Limb (tissue), 2 donors: ENCODE results near the gene FRG1.
"Not testable (repeated sequence)": the region's sequence is repeated elsewhere in the genome, so short reads cannot be mapped to it uniquely, and the experiment has no call there.

Experiments
- DNase-seq, 2 donors: peaks; one replicate each; pipeline ENCODE4 v3.0.0-alpha.2; 2016; ENCODE audit errors: extremely low spot score in 2 of 2

Gene FRG1

DNA sequence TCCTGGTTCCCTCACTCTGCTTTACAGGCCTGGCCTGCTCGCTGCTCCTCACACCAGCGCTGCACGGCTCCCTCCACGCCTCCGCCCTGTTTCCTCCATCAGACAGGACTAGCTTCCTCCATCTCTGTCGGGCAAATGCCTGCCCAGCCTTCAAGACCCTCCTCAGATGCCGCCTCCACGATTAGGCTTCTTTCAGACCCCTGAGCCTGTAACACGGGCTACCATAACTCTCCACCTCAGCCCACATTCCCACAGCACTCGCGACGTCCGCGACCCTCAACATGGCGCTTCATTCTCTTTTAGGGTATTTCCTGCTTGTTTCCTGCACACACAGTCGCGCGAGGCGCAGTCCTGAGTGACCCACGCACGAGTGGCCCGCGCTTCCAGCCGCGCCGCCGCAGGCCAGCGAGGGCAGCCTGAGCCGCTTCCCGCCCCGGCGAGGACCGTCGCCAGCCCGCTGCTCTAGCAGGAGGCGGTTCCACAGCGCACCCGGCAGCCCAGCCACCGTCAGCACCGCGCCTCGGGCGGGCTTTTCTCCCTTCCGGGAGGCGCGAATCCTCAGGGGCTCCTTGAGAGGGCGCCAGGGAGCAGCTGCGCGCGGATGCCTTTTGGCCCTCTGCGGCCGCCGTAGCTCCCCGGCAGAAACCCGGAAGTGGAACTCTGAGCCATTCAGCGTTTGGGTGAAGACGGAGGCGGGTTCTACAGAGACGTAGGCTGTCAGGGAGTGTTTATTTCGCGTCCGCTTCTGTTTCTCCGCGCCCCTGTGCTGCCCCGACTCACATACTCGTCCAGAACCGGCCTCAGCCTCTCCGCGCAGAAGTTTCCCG, at the start of gene FRG1:
Gene FRG1, plus strand, starts transcription at position 695 of the 827 bp plus-strand sequence. CDS start 138 bp downstream, outside the sequence.
- DNase-seq, result peak; percentile 93 to 98

DNA sequence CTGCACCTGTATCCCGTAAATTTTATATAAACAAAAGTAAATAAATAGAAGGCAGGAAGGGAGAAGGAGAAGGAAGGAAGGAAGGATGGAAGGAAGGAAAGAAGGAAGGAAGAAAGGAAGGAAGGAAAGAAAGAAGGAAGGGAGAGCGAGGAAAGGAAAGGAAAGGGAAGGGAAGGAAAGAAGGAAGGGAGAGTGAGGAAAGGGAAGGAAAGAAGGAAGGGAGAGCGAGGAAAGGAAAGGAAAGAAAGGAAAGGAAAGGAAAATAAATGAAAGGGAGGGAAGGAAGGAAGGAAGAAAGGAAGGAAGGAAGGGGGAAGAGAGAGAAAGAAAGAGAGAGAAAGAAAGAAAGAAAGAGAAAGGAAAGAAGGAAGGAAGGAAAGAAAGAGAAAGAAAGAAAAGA, 43.0 kb upstream of the FRG1 start:
- DNase-seq, result no peak

DNA sequence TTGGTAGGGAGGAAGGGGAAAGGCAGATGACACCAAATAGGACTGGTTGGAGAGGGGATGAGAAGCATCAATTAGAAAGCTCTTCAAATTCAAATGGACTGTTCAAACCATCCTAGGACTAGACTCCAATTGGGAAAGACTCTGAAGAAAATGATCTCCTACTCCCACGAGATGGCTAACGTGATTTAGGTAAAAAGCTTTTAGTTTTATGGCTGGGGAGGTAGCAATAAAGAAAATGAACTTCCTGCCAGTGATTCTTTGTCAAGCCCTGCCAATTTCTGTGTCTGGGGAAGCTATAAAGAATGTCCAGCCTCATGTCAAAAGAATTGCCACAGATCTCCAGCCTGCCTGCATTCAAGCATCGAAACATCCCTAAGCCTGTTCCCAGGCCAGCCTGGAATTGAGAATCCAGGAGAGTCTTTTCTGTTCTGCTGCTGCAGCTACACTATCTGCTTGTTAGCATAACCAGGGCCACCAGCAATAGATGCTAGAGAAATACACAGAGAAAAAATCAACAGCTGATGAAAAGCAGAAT, 41.1 kb upstream of the FRG1 start:
- peak in 1 of 2 donors; percentile 3 for DNase-seq

DNA sequence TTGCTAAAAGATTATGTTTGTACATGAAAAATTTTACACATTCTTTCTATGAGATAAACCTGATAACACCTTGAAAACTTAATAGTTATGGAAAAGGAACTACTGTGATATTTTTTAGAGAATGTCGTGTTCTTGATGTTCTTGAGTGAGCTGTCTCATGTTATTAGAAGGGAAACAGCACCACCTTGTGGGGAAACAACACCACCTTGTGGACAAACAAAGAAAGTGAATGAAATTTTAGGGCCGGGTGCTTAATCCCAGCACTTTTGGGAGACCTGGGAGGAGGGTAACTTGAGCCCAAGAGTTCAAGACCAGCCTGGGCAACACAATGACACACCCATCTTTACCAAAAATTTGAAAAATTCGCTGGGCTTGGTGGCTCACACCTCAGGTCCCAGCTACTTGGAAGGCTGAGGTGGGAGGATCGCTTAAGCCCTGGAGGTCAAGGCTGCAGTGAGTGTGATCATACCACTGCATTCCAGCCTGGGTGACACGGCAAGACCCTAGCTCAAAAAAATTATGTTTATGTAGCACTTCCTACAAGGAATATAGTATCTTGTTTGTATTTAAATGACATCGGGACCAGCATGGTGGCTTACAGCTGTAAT, 36.1 kb upstream of the FRG1 start:
- DNase-seq, result peak; percentile 62 to 78

DNA sequence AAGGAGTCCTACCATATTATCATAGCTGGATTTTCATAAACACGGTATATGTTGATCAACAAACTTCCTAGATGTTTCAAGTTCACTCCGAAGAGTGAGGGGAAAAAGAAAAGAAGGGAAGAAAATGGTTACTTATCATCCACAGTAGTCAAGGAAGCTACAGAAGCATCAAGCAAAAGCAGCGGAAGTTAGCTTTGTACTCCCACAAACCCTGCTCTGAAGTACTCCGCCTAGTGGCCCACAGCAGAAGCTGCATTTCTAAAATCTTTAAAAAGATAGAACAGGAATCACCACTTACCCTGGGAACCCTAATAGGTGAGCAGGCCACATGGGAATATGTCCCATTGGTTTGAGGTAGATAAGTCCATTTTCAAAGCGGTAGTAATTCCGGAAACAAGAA, 28.5 kb upstream of the FRG1 start:
- no peak for DNase-seq

DNA sequence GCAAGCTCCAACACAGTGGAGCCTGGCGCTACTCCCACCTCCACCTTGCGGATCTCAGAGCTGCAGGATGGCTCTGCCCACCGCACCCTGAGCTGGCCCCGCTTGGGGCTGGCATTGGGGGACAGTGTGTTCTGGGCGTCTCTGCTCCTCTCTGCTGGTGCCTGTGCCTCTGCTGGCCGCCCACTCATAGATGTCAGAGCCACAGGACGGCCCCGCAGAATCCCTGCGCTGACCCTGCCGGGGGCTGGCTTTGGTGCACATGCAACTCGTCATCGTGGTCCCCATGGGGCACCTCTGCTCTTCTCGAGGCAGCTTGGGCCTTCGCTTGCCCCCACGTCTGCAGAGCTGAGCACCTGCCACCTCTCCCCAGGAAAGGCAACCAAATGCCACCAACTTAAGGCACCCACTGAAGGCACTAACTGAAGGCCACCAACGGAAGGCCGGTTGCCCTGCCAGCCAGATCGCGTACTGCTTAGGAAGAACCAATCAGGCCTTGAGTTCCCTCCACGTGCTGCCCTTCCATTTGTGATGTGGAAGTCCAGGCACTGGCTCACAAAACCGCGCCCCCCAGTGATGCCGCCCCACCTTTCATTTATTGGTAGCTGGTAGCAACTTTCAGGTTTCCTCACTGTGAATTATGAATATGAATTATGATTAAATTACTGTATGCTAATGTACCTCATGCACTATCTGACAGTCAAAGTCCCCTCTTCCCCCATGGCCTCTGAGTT, 23.3 kb upstream of the FRG1 start:
- no peak for DNase-seq

DNA sequence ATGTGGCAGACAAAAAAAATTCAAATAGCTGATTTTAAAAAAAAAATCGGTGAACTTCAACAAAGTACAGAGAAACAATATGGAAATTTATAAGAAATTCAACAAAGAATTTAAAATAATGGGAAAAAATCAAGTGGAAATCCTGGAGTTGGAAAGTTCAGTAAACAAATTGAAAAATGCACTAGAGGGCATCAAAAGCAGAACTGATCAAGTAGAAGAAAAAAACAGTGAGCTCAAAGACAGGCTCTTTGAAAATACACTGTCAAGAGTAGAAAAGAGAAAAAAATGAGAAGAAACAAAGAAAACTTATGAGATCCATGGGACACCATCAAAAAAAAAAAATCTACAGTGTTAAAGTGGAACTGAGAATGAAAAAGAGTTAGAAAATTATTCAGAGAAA, 19.6 kb upstream of the FRG1 start:
- DNase-seq, result no peak

DNA sequence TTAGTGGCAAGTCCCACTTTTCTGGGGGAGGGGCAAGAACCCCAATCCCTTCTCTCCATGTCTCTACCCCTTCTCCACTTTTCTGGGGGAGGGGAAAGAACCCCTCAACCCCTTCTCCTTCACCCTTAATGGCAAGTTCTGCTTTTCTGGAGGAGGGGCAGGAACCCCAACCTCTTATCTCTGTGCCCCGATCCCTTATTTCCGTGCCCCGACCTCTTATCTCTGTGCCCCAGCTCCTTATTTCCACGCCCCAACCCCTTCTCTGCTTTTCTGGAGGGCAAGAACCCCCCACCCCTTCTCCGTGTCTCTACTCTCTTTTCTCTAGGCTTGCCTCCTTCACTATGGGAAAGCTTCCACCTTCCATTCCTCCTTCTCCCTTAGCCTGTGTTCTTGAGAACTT, 13.9 kb upstream of the FRG1 start:
- DNase-seq, result not testable (repeated sequence)

DNA sequence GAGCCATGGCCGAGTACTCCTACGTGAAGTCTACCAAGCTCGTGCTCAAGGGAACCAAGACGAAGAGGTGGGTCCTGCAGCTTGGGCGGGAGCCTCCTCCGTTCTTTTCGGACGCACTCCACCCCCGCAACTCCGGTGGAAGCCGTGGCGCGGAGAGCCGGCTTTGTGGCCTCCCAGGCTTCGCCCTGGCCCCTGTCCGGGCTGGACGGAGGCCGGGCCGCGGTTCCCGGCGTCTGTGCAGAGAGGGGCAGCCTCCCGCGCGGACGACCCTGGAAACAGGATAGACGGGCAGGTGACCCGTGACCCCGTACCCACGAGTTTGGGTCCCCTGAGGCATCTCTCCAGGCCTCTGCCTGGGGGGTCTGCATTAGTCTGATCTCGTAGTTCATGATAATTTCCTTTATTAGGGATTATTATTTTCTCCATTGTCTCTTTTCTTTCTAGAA, 356 bp downstream of the FRG1 start:
- no peak for DNase-seq

DNA sequence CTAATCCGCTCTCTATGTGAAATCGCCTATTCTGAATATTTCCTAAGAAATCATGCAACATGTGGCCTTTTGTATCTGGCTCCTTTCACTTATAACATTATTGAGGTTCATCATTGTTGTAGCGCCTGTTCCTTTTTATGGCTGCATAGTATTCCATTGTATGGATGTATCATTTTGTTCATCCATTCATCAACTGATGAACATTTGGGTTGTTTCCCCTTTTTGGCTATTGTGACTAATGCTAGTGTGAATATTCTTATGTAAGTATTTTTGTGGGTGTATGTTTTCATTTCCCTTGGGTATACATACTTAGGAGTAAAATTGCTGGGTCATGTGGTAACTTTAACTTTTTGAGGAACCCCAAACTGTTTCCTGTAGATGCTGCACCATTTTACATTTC, 1.7 kb downstream of the FRG1 start:
- DNase-seq, result not testable (repeated sequence)

DNA sequence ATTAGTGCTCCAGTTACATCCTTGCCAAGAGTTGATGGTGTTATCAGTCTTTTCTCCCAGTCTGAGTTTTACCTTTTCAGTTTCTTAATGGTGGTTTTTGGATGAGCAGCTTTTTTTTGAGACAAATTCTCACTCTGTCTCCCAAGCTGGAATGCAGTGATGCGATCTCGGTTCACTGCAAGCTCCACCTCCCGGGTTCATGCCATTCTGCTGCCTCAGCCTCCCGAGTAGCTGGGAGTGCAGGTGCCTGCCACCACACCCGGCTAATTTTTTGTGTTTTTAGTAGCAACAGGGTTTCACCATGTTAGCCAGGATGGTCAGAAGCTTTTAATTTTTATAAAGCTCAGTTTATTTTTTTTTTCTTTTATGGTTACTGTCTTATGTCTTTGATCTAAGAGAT, 3.4 kb downstream of the FRG1 start:
- not testable (repeated sequence) for DNase-seq

DNA sequence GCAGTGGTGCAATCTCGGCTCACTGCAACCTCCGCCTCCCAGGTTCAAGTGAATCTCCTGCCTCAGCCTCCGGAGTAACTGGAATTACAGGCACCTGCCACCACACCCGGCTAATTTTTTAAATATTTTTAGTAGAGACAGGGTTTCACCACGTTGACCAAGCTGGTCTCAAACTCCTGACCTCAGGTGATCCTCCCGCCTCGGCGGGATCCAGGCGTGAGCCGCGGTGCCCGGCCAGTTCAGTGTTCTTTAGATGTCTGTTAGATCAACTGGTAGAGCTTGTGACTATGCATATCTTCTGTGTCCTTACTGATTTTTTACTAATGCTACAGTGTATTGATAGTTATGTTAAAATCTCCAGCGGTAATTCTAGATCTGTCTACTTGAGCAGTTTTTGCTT, 6.2 kb downstream of the FRG1 start:
- not testable (repeated sequence) for DNase-seq

DNA sequence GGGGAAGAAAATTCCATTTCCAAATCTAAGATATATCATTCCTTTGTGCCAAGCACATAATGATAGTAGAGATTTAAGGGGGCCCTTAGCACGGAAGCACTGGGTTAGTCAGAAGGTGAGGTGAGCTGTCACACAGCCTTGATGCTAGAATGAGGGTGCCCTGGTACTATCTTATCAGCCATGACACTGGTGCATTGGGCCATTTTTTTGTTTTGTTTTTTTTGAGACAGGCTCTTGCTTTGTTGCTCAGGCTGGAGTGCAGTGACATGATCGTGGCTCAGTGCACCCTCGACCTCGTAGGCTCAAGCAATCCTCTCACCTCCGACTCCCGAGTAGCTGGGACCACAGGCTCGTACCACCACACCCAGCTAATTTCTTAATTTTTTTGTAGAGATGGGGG, 7.8 kb downstream of the FRG1 start:
- not testable (repeated sequence) for DNase-seq

DNA sequence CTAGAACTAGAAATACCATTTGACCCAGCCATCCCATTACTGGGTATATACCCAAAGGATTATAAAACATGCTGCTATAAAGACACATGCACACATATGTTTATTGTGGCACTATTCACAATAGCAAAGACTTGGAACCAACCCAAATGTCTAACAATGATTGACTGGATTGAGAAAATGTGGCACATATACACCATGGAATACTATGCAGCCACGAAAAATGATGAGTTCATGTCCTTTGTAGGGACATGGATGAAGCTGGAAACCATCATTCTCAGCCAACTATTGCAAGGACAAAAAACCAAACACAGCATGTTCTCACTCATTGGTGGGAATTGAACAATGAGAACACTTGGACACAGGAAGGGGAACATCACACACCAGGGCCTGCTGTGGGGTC, 28.6 kb downstream of the FRG1 start:
- DNase-seq, result not testable (repeated sequence)

DNA sequence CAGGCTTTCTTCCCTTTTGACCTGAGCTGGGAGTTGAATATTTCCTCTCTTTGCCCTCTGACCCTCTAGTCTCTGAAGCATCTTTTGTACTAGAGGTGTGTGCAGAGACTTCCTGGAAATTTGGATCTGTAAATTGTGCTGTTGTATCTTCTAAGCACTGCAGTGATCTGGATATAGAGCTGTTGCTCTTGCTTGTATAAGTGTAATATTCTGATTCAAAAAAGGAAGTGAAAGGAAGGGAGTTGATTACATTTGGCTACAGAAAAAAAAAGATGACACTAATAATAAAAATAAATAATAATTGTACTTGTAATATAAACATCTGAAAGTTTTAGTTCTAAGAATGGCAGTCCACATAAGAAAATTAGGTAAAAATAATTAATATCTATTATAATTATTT, 33.0 kb downstream of the FRG1 start:
- no peak for DNase-seq

DNA sequence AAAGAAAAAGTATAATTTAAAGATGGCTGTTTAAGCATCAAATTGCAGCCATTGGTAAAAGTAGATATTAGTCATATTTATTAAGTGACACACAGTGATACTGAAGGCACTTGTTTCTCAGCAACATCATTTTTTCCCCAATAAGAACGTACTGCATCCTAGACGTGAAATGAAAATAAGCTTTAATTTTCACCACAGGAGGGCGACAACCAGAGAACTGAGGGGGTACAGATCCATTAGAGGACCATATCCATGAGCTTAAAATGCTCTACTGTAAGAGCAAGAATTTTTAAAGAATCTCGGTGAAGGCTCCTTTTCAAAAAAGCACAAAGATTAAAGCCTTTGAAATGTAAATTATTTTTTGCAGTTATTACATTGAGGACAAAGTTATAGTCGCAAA, 33.4 kb downstream of the FRG1 start:
- no peak for DNase-seq

DNA sequence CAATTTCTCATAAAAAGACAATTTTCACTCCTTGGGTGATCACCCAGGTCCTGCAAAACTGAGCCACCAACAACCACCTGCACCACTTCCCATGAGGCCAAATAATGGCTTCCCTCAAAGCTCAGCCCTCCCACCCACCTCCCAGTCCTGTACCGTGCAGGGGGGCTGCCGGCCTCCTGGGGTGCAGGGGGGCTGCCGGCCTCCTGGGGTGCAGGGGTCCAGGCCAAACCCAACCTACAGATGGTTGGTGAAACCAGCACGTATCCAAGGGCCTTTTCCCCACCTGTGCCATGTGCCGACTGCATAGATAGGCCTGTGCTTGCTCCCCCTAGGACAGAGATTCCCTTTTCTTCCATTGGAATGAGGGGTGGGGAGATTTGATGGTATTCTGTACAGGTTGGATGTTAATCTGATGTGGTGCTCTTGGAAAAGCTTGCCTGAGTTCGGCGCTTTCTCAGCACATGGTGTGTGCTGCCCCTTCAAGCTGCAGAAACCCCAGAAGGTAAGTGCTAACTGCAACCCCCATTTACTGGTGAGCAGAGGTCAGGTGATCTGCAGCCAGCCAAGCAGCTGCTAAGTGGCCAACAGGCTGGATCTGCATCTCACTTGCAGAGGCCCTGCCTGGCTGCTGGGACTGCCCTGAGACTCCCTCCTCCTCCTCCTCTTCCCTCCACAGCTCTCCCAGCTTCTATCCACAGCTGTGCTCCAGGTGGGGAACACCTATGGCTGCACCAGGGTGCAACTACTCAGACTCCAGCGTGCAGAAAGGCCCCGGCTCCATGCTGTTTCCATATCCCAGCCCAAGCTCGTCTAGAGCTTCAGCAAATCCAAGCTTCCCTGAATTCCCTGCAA, 38.8 kb downstream of the FRG1 start:
- no peak for DNase-seq

DNA sequence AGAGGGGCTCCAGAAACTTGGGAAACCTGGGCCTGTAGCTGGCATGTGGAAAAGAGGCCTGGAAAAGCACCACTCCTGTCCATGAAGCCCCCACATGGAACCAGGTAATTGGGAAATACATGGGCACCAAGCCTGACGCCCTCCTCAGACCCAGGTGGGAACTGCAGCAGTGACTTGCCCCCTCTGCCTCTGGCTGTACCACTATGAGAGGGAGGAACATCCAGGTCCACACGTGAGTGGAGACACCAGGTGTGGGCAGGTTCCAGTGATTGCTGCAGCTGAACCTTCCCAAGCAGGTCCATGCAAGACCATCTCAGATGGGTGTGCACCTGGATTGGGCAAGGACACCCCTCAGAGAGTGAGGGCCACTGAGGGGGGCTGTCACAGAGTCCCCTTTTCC, 39.6 kb downstream of the FRG1 start:
- not testable (repeated sequence) for DNase-seq

DNA sequence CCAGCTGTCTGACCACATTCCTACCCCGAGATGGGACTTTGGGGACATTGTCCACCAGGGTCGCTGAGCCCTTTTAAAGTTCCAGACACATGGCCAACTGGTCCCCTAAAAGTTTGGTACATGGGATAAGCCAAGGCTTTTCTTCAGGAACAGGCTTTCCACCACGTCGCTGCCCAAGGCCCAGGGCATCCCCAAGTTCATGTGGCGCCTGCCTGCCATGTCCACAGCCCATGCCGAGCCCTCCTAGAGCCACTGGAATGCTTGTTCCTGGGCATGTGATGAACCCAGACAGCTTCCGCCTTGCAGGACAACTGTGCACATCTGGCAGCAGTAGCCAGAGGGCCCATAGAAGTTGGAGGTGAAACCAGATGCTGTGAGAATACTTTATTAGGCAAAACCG, 41.3 kb downstream of the FRG1 start:
- DNase-seq, result no peak

DNA sequence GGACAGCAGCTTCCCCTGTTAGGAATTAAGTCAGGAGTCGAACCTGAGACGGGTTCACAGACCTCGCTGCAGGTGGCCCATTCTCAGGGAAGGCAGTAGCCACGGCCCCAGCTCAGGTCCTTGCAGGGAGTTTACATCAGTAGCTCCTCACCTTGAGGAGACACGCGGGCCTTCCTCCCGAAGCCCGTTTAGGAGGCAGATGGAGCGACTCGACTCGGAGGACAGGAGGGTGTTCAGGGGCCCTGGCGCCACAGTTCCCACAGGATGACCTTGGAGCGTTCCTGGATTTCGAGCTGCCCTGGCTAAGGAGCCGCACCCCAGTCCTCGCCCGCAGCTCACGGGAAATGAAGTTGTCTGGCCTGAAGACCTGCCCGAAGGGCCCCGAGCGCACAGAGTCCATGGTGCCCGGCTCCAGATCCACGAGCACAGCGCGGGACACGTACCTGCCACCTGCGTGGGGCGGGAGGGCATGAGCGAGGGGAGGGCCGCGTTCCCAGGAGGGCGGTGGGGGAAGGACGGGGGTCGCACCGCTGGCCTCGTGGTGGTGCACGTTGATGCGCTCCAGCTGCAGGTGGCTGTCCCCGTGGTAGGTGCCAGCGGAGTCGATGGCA, 43.3 kb downstream of the FRG1 start:
- DNase-seq, result not testable (repeated sequence)

DNA sequence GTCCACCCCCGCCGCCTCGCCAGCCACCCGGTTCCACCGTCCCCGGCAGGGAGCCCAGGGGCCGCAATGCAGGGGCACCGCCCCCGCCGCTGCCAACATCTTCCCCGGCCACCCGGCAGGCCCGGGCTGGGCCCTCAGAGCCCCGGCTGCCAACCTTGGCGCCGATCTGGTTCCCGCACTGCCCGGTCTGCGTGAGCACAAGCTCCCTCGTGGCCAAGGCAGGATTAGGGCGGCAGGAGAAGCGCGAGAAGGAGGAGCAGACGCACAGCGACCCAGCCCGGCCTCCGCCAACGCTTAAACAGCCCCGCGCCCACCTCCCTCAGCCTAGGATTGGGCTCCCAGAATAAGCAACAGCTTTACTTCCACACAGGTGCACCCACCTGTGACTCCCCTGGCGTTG, 44.0 kb downstream of the FRG1 start:
- DNase-seq, result not testable (repeated sequence)
